Measurements from ENCODE around the gene BRD8.

GRCh38 chr5:138226910-138227309, 48.5 kb upstream of the BRD8 start:
- TF ChIP-seq SPI1 (IDR thresholded peaks at IDR 0.05; ENCODE audit: low read depth, low read length) (no peak), POLR2A (IDR thresholded peaks at IDR 0.05; ENCODE audit: low read depth, low read length) (no peak), POU2F2 (IDR thresholded peaks at IDR 0.05; ENCODE audit: low read depth, low read length) (no peak), POLR2AphosphoS5 (IDR thresholded peaks at IDR 0.05; ENCODE audit: low read depth, low read length) (no peak), TAF1 (IDR thresholded peaks at IDR 0.05; ENCODE audit: low read depth, low read length) (no peak)

Data from GM12891 (cell line).